Stimulated activated CD8-positive, alpha-beta memory T cell treated with anti-CD3 and anti-CD28 coated beads, Interleukin-7, amount 100 ng/mL, for 24 hours (primary cell): ENCODE results near the gene CAV3.

Experiments used
- DNase-seq: peaks from one replicate; pipeline ENCODE4 v3.0.0-alpha.2; 2020; ENCODE audit warnings: low read depth

The CAV3 gene

GRCh38 chr3:8762607-8763377 lies 29.2 kb downstream of the CAV3 start:
- DNase-seq, result no peak

GRCh38 chr3:8764528-8764927 lies 30.9 kb downstream of the CAV3 start:
- DNase-seq, result no peak

DNA sequence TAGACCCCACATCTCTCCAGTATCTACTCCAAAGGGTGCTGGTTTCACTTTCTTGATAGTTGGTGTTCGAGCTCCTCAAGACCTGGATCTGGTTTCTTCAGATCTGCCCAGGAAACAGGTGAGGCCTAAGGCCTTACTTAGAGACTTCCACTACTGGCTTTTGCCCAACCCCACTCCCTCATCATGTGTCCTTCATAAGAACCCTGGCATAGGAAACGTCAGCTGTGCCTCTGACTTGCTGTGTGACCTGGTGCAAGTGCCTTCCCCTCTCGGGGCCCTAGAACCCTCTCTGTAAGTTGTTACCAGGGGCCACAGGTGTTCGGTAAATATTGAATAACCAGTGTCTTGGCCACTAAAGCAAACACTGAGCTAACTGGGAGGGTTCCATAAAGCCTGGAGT lies 31.9 kb downstream of the CAV3 start:
- no peak for DNase-seq

GRCh38 chr3:8766148-8766547 lies 32.5 kb downstream of the CAV3 start:
- DNase-seq, result no peak

GRCh38 chr3:8767256-8767666 lies 33.7 kb downstream of the CAV3 start:
- DNase-seq, result no peak

- DNase-seq, result no peak
Observed at GRCh38 chr3:8767667-8768363, 34.2 kb downstream of the CAV3 start.

DNA sequence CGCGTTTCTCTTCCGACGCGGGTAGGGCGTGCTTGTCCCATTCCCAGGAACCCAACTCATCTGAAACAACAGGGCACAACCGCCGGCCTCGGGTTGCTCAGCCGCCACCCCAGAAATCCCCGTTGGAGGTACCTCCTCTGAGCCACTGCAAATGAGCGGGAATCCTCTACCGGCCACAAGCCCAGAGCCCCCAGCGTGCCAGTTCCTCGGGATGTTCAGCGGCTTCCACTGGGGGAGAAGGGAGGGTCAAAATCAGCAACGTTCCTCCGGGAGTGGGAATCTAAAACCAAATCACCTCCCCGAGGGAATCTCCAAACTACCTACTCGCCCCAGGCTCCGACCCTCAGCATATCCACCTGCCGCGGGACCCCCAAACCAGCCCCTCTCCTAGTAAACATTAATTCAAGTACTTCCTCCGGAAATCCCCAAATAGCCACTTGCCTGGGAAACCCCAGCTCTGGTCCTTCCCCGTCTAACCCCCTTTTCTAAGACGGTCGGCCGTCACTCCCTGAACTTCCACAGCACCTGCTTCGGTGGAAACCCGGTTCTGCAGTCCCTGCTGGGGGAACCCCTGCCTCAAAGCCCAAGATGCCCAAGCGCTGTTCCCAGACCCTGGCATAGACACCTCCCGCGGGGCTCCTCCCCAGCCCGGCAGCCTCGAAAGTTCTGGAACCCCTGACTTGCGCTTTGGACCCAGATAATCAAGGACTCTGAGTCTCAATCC lies 34.9 kb downstream of the CAV3 start:
- no peak for DNase-seq

DNA sequence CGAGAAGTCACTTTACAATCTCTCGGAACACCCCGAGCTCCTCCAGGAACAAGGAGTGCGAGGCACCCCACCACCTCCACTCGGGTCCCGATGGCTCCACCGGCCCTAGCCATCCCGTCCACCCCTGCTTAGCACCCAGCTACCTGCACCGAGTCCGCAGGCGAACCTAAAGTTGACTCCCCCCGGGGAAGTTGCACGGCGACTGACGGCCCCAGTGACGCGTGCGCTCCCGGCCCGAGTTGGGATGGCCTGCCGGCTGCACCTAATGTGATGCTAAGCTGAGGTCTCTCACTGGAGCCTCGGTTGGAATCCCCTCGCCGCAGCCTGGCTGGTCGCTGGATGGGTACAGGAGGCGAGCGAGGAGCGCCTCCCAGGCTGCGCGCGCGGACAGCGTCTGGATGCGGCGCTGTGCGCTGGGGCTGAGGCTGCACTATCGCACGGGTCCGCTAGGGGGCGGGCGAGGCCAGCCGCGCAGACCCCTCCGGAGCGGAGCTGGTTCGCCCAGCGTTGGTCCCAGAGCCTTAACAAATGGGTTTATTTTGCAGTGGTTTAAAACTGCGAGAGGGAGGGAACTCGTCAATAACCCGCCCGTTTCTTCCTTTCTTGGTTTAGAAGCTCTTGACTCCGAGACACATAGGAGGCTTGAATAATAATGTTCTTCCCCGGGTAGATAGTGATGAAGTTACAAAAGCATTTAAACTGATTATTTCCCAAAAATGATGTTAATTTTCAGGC lies 35.7 kb downstream of the CAV3 start, which contains the start of gene OXTR:
Gene OXTR (minus strand): TSS at position 526 of the 735 bp plus-strand sequence. CDS start 1,426 bp downstream, outside the sequence.
- peak; percentile 12 for DNase-seq

- DNase-seq, result no peak
Observed at GRCh38 chr3:8773941-8774542, 40.4 kb downstream of the CAV3 start.

- no peak for DNase-seq
Observed at GRCh38 chr3:8775181-8775580, 41.6 kb downstream of the CAV3 start.

GRCh38 chr3:8775602-8776001 lies 42.0 kb downstream of the CAV3 start:
- DNase-seq, result no peak

GRCh38 chr3:8776406-8776805 lies 42.8 kb downstream of the CAV3 start:
- no peak for DNase-seq

DNA sequence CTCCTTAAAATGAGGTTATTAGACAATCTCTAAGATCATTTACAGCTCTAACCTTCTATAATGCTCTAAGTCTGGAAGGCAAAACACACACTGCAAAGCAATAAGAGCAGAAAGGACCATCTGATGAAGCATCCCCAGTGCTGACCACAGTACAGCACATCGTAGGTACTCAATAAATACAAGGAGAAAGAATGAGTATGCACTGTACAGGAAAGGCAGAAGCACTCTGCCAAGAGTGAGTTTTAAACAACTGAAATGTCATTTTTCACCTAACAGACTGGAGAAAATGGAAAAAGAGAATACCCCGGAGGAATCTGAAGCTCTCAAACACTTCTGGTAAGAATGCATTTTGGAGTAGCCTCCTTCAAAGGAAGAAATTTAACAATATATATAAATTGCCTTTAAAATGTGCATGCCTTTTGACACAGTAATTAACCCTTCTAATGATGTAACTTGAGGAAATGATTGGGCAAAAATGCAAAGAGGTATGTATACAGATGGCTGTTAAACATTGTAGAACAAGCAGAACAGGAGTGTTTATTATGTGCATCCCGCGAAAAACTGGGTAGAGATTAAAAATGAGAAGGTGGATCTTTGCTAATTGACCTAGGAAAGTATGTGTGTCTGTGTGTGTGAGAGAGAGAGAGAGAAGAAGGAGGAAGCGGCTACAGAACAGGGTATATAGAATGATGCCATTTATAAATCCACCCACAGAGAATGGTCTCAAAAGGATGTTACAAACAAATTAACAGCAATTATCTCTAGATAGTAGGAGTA lies 43.8 kb downstream of the CAV3 start:
- no peak for DNase-seq

DNA sequence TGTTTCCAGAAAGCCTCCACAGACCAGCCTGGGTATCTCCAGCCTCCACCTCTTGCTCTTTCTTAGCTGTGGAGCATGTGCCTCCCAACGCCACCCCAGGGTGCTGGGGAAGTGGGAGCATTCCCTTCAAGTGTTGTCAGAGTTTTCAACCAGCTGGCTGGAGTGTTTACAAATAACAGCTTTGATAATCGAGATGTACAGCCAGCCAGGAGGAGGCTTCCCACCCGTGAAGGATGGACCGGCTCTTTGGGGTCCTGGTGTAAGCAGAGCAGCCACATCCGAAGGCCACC lies 44.3 kb downstream of the CAV3 start:
- DNase-seq, result no peak

DNA sequence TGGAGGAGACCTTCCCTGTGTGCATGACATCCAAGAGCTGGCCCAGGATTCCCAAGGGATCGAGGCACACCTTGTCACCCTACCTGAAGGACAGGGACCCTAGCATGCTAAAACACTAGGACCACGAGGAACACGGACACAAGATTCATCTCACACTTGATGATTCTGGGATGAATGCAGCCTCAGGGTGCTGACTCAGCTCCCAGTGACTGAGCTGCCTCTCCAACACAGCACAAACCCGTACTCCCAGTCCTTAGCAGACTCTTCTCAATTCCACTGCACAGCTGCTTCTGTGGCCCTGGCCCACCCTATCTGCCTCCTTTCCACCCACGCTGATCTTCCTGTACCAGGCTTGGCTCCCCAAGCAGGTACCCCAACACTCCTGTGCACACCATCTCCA lies 44.9 kb downstream of the CAV3 start:
- DNase-seq, result no peak

GRCh38 chr3:8780279-8780678 lies 46.7 kb downstream of the CAV3 start:
- DNase-seq, result no peak

- no peak for DNase-seq
Observed at GRCh38 chr3:8784676-8785435, 51.3 kb downstream of the CAV3 start.

DNA sequence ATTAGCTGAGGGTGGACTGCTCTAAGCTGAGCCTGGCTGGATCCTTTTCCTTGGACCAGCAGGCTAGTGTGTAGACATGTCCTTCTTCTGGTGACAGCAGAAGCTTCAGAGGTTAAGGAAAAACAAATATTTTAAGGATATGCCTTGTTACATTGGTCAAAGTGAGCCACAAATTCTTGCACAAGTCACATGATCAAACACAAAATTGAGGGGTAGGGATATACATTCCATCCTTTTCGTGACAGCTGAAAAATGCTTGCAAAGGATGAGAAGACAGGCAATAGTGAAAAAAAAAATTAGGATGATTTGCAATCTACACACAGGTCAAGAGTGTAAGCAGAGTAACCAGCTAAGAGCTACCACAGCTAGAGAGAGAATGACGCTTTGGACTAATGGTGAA lies 56.9 kb downstream of the CAV3 start:
- no peak for DNase-seq

- no peak for DNase-seq
Observed at GRCh38 chr3:8793242-8793641, 59.6 kb downstream of the CAV3 start.

DNA sequence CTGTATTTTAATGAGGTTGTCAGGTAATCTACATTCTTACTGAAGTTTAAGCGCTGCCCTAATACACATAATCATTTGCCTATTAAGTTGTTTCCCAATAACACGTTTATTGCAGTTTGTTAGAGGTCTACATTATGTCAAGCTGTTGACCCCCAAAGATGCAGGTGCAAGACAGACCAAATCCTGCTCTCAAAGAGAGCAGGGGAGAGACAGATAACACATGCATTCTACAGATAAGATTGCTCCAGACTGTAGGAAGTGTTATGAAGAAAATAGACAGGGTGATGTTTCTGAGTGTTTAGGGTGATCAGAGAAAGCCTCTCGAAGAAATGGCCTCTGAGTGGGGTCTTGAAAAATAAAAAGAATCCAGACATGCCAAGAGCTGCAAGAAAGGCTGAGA lies 60.6 kb downstream of the CAV3 start:
- no peak for DNase-seq
